ENCODE measurements around the gene KDM4C. TPM values are rescaled to one million over a fixed set of nuclear protein-coding genes. Genes with fewer than 3 reads are reported as not detected.

Gene KDM4C
- total and polyA plus RNA-seq, 2 of the 8 experiments (the other 6 are each of a cell fraction or from before 2014, with no cell fraction given) = 13.0 to 26.1 TPM

DNA sequence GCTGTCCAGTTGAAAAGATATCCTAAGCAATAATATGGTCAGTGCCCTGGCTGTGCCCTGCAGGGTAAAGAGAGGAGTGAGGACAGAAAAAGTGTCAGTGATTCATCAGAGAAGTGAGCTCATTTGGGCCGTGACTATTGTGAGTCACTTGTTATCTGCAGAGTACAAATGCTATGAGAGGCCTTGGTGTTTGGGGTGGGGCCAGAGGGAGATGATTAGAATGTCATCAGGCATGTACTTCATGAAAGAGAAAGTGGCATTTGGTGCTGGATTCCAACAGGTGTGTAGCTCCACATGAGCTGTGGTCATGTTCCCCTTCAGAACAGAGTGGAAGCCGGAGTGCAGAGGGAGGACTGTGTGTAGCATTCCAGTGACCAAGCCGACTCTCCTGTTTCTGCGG, 174.1 kb downstream of the KDM4C start:
- H3K4me3 ChIP-seq (ENCODE audit: extremely low read depth in 1 of 4, insufficient read depth in 2 of 4, low read depth in 3 of 4, low read length in 4 of 4) = no peak overlapping the region
- no peak overlapping the region for H2BK15ac ChIP-seq (ENCODE audit: low read length)
- no peak overlapping the region for H4K91ac ChIP-seq (replicated peaks; ENCODE audit: insufficient read length, low read length)
- H4K5ac ChIP-seq (ENCODE audit: insufficient read length, low read depth, low read length) = no peak overlapping the region
- H3K4me1 ChIP-seq (replicated peaks in 1 of 4; ENCODE audit: control insufficient read depth in 3 of 4, insufficient read depth in 4 of 4, low read length in 3 of 4) = no peaks in the 10 kb centered on the region
- H3K18ac ChIP-seq (ENCODE audit: extremely low read depth, low read length) = no peak overlapping the region
- no peak overlapping the region for H2BK120ac ChIP-seq (replicated peaks; ENCODE audit: low read depth, low read length)
- no peaks in the 10 kb centered on the region for H3K36me3 ChIP-seq (ENCODE audit: control insufficient read depth in 2 of 4, insufficient read depth in 4 of 4, low read length in 3 of 4)
- no peaks in the 10 kb centered on the region for H3K9me3 ChIP-seq (ENCODE audit: insufficient read depth in 2 of 2, low read depth in 1 of 2, low read length in 1 of 2)
- FAIRE-seq (no peak), DNase-seq (ENCODE audit: low read depth in 1 of 2, low spot score in 2 of 2) (no peak)
- no peak overlapping the region for H2AK5ac ChIP-seq (ENCODE audit: low read depth, low read length)
- no peak overlapping the region for H2BK12ac ChIP-seq (ENCODE audit: low read depth, low read length)
- POLR2A ChIA-PET (ENCODE audit: partially characterized antibody) = no interaction called here
- H3K27ac ChIP-seq (ENCODE audit: low read depth, low read length) = no peak overlapping the region
- no peaks in the 10 kb centered on the region for H4K20me1 ChIP-seq (replicated peaks in 1 of 2; ENCODE audit: control insufficient read depth in 1 of 2, insufficient read depth in 2 of 2, low read length in 2 of 2)
- no peaks in the 10 kb centered on the region for H3K27me3 ChIP-seq (replicated peaks in 1 of 4; ENCODE audit: control insufficient read depth in 3 of 4, extremely low read depth in 1 of 4, insufficient read depth in 3 of 4, low read length in 3 of 4)
- H3K14ac ChIP-seq (ENCODE audit: insufficient read length) = no peak overlapping the region
- no peak overlapping the region for H3K23ac ChIP-seq (ENCODE audit: insufficient read length)
- H3K79me1 ChIP-seq (ENCODE audit: low read depth, low read length) = no peaks in the 10 kb centered on the region; the same call in 1 of the 2 replicates
- H2BK5ac ChIP-seq (ENCODE audit: low read depth, low read length) = no peak overlapping the region
- H4K8ac ChIP-seq (ENCODE audit: extremely low read depth, insufficient read depth, low read length) = no peak overlapping the region
- H3K9ac ChIP-seq (replicated peaks in 1 of 4; ENCODE audit: extremely low read depth in 1 of 4, low read depth in 3 of 4, low read length in 3 of 4) = no peak overlapping the region
- no peaks in the 10 kb centered on the region for H3K23me2 ChIP-seq (ENCODE audit: low read depth, low read length)
- no peak overlapping the region for H3K56ac ChIP-seq (replicated peaks; ENCODE audit: insufficient read length, low read depth, low read length)
- 65% methylated on average over 4 of the region's 4 CpGs; no CpG with 5 or more reads in 1 of the 2 experiments for WGBS, 2 experiments (ENCODE audit: extremely low coverage in 1 of 2, insufficient coverage in 1 of 2, insufficient read length in 1 of 2, insufficient replicate concordance in 2 of 2, low coverage in 1 of 2, low lambda C conversion rate in 2 of 2, missing lambda C conversion rate in 1 of 2)
- H2AFZ ChIP-seq (ENCODE audit: low read length) = no peak overlapping the region
- H3K4ac ChIP-seq (replicated peaks; ENCODE audit: insufficient read length, low read depth, low read length) = no peak overlapping the region
- 0 out of 4 replicates have a peak, but pooled peaks cover 0 to 4% of the 10 kb centered on the region in 2 experiments for H3K79me2 ChIP-seq (ENCODE audit: control insufficient read depth in 1 of 2, insufficient read depth in 2 of 2, low read length in 2 of 2)
- no peak overlapping the region for H3K4me2 ChIP-seq (ENCODE audit: insufficient read depth in 1 of 2, low read depth in 2 of 2, low read length in 2 of 2)
- no peak overlapping the region for H2BK20ac ChIP-seq (ENCODE audit: low read length)
- CTCF ChIA-PET (ENCODE audit: partially characterized antibody) = interaction anchor here (0.6 to 2.7 kb wide), 9 partner anchors 9 to 429 kb away, joined by 3 to 12 read pairs (median 4); no protein-coding TSS in a partner anchor
- no peak for TF ChIP-seq SIX5 (IDR thresholded peaks at IDR 0.05; ENCODE audit: low read depth, low read length)
- TF ChIP-seq GTF2F1 (IDR thresholded peaks at IDR 0.05; ENCODE audit: borderline replicate concordance, low read depth, low read length) = no peak
- TF ChIP-seq CEBPB (IDR thresholded peaks at IDR 0.05; ENCODE audit: low read depth, low read length) = no peak
- TF ChIP-seq NRF1 (IDR thresholded peaks at IDR 0.05; ENCODE audit: low read depth, low read length) = no peak
- no peak for TF ChIP-seq BRCA1 (IDR thresholded peaks at IDR 0.05; ENCODE audit: low read depth, low read length)
- no peak for TF ChIP-seq EGR1 (IDR thresholded peaks at IDR 0.05; ENCODE audit: borderline replicate concordance, low read depth, low read length)
- TF ChIP-seq, protein P1, sequence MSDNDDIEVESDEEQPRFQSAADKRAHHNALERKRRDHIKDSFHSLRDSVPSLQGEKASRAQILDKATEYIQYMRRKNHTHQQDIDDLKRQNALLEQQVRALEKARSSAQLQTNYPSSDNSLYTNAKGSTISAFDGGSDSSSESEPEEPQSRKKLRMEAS (IDR thresholded peaks at IDR 0.05) = no peak
- TF ChIP-seq JUN (IDR thresholded peaks at IDR 0.05; ENCODE audit: low read depth, low read length) = no peak
- TF ChIP-seq ZNF274 (IDR thresholded peaks at IDR 0.05; ENCODE audit: borderline replicate concordance, extremely low read depth, low read length) = no peak
- TF ChIP-seq CREB1 (IDR thresholded peaks at IDR 0.05) = no peak
- TF ChIP-seq RFX5 (IDR thresholded peaks at IDR 0.05; ENCODE audit: borderline replicate concordance, low read depth, low read length) = no peak

All from H1 (cell line).